Stimulated activated CD8-positive, alpha-beta memory T cell treated with anti-CD3 and anti-CD28 coated beads, Interleukin-15, amount 100 ng/mL, for 1 hour (primary cell): Measurements from ENCODE around the gene MPHOSPH9.

ENCODE experiments used
- DNase-seq: peaks from one replicate; pipeline ENCODE4 v3.0.0-alpha.2; 2020; ENCODE audit warnings: low read depth

The MPHOSPH9 gene

GRCh38 chr12:123127182-123127495, 105.8 kb downstream of the MPHOSPH9 start:
- DNase-seq: no peak

- no peak for DNase-seq
These were observed 106.4 kb downstream of the MPHOSPH9 start for GRCh38 chr12:123126294-123127181.

GRCh38 chr12:123122626-123123025, 110.3 kb downstream of the MPHOSPH9 start:
- DNase-seq: no peak

- DNase-seq: no peak
These were observed 111.3 kb downstream of the MPHOSPH9 start for GRCh38 chr12:123121670-123122069.

GRCh38 chr12:123120452-123121166, 112.3 kb downstream of the MPHOSPH9 start:
- DNase-seq: no peak

- no peak for DNase-seq
These were observed 113.1 kb downstream of the MPHOSPH9 start for GRCh38 chr12:123119808-123120207.

- no peak for DNase-seq
These were observed 114.4 kb downstream of the MPHOSPH9 start for GRCh38 chr12:123118497-123118896.

- DNase-seq: no peak
These were observed 117.4 kb downstream of the MPHOSPH9 start for GRCh38 chr12:123115409-123116121.

GRCh38 chr12:123114304-123115083, 118.4 kb downstream of the MPHOSPH9 start:
- no peak for DNase-seq

GRCh38 chr12:123113026-123113425, 119.9 kb downstream of the MPHOSPH9 start:
- DNase-seq: no peak

GRCh38 chr12:123111498-123112165, 121.3 kb downstream of the MPHOSPH9 start:
- no peak for DNase-seq

- DNase-seq: no peak
These were observed 123.6 kb downstream of the MPHOSPH9 start for GRCh38 chr12:123109319-123109772.

GRCh38 chr12:123108682-123109066, 124.3 kb downstream of the MPHOSPH9 start:
- no peak for DNase-seq

GRCh38 chr12:123107926-123108681, 124.8 kb downstream of the MPHOSPH9 start:
- no peak for DNase-seq

GRCh38 chr12:123106640-123107359, 126.1 kb downstream of the MPHOSPH9 start:
- peak; percentile 19 for DNase-seq

- no peak for DNase-seq
These were observed 127.6 kb downstream of the MPHOSPH9 start for GRCh38 chr12:123105211-123105826.

GRCh38 chr12:123104809-123105208, 128.1 kb downstream of the MPHOSPH9 start:
- no peak for DNase-seq
